ENCODE data around the gene OSMR. TPM values are rescaled to one million over a fixed set of nuclear protein-coding genes. Genes with fewer than 3 reads are reported as not detected.

The OSMR gene
- total and polyA plus RNA-seq, 2 experiments from 2014 or later = 1.5 to 2.6 TPM

- H3K79me2 ChIP-seq (replicated peaks; ENCODE audit: insufficient read depth) = no peaks in the 10 kb centered on the region
- ATAC-seq (no peak), DNase-seq (ENCODE audit: low spot score) (no peak)
- no peak overlapping the region for H3K4me2 ChIP-seq
- no peaks in the 10 kb centered on the region for H4K20me1 ChIP-seq (replicated peaks; ENCODE audit: insufficient read depth)
- no peaks in the 10 kb centered on the region for H3K27me3 ChIP-seq (ENCODE audit: insufficient read depth)
- H3F3A ChIP-seq (replicated peaks; ENCODE audit: low read depth) = no peaks in the 10 kb centered on the region
- Mint-ChIP-seq H3K27me3 (ENCODE audit: insufficient read depth, low read depth, poor library complexity) (peaks cover 2% of the 10 kb centered on the region), H3K4me1 (no peaks in the 10 kb centered on the region), H3K36me3 (ENCODE audit: low read depth) (no peaks in the 10 kb centered on the region), H3K27ac (no peak overlapping the region), H3K4me3 (no peak overlapping the region), H3K9me3 (no peaks in the 10 kb centered on the region; the same call in 2 of the 3 replicates)
- no peak overlapping the region for H3K27ac ChIP-seq (ENCODE audit: low read depth)
- TF ChIP-seq, protein P1, sequence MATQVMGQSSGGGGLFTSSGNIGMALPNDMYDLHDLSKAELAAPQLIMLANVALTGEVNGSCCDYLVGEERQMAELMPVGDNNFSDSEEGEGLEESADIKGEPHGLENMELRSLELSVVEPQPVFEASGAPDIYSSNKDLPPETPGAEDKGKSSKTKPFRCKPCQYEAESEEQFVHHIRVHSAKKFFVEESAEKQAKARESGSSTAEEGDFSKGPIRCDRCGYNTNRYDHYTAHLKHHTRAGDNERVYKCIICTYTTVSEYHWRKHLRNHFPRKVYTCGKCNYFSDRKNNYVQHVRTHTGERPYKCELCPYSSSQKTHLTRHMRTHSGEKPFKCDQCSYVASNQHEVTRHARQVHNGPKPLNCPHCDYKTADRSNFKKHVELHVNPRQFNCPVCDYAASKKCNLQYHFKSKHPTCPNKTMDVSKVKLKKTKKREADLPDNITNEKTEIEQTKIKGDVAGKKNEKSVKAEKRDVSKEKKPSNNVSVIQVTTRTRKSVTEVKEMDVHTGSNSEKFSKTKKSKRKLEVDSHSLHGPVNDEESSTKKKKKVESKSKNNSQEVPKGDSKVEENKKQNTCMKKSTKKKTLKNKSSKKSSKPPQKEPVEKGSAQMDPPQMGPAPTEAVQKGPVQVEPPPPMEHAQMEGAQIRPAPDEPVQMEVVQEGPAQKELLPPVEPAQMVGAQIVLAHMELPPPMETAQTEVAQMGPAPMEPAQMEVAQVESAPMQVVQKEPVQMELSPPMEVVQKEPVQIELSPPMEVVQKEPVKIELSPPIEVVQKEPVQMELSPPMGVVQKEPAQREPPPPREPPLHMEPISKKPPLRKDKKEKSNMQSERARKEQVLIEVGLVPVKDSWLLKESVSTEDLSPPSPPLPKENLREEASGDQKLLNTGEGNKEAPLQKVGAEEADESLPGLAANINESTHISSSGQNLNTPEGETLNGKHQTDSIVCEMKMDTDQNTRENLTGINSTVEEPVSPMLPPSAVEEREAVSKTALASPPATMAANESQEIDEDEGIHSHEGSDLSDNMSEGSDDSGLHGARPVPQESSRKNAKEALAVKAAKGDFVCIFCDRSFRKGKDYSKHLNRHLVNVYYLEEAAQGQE (IDR thresholded peaks at IDR 0.05; ENCODE audit: unreplicated experiment) = no peak
- no peak for TF ChIP-seq STAT1 (IDR thresholded peaks at IDR 0.05; ENCODE audit: unreplicated experiment)
- no peak for TF ChIP-seq EZH2 (IDR thresholded peaks at IDR 0.05; ENCODE audit: low read depth, unreplicated experiment)
- no peak for TF ChIP-seq NANOG (IDR thresholded peaks at IDR 0.05; ENCODE audit: borderline replicate concordance)
- no peak for TF ChIP-seq ETS1 (IDR thresholded peaks at IDR 0.05)
- TF ChIP-seq CREB1 (CRISPR knock-in tag; IDR thresholded peaks at IDR 0.05; ENCODE audit: low read depth) = no peak
- no peak for TF ChIP-seq ZNF462 (CRISPR knock-in tag; IDR thresholded peaks at IDR 0.05)
- no peak for TF ChIP-seq ZNF331 (CRISPR knock-in tag; IDR thresholded peaks at IDR 0.05; ENCODE audit: low read depth)
- no peak for TF ChIP-seq EZH2phosphoT487 (IDR thresholded peaks at IDR 0.05; ENCODE audit: unreplicated experiment)
- TF ChIP-seq ZNF114 (CRISPR knock-in tag; IDR thresholded peaks at IDR 0.05) = no peak
- no peak for TF ChIP-seq JUNB (IDR thresholded peaks at IDR 0.05; ENCODE audit: unreplicated experiment)
- no peaks in the 10 kb centered on the region for H3K9me2 ChIP-seq (ENCODE audit: insufficient read depth)
- no peaks in the 10 kb centered on the region for H3K4me1 ChIP-seq (ENCODE audit: insufficient read depth)
- no peaks in the 10 kb centered on the region for H3K36me3 ChIP-seq (ENCODE audit: insufficient read depth)
- no peak overlapping the region for H3K4me3 ChIP-seq
- H2AFZ ChIP-seq = no peak overlapping the region
These were observed 49.1 kb upstream of the OSMR start for GRCh38 chr5:38796742-38797108.

Measured in GM23338 (cell line).